ENCODE results near the gene NCF2. TPM values are rescaled to one million over a fixed set of nuclear protein-coding genes. Genes with fewer than 3 reads are reported as not detected.

NCF2 gene
- total and polyA plus RNA-seq, 12 donors, result 2.3 to 22.7 (median 13.9) TPM

DNA sequence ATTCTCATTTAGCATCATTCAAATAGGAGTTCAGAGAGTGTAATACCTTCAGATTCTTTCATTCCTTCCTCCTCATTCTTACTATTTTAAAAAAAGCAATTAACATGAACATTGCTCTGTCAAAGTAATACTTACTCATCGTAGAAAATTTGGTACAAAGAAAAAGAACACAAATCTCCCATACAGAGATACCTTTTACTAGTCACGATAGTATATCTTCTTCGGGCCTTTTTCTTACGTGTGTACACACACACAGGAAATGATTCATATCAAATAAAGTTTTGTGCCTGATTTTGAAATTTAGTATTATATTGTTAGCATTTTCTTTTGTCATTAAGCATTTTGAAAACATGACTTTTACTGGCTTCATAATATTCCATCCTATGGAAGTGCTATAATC, 52.9 kb downstream of the NCF2 start:
- Histone ChIP-seq H3K27me3 (no peaks in the 10 kb centered on the region), H3K27ac (no peak overlapping the region), H3K36me3 (replicated peaks in 1 of 2) (peaks cover 0 to 69% of the 10 kb centered on the region in 2 donors), H3K4me1 (replicated peaks in 1 of 2) (no peaks in the 10 kb centered on the region), H3K9me3 (replicated peaks in 1 of 3) (no peaks in the 10 kb centered on the region), H3K4me3 (no peak overlapping the region)
- intact Hi-C loops (cut with DNase I), result no loop called here
- TF ChIP-seq POLR2A (IDR thresholded peaks at IDR 0.05), result no peak
- TF ChIP-seq, protein P1, sequence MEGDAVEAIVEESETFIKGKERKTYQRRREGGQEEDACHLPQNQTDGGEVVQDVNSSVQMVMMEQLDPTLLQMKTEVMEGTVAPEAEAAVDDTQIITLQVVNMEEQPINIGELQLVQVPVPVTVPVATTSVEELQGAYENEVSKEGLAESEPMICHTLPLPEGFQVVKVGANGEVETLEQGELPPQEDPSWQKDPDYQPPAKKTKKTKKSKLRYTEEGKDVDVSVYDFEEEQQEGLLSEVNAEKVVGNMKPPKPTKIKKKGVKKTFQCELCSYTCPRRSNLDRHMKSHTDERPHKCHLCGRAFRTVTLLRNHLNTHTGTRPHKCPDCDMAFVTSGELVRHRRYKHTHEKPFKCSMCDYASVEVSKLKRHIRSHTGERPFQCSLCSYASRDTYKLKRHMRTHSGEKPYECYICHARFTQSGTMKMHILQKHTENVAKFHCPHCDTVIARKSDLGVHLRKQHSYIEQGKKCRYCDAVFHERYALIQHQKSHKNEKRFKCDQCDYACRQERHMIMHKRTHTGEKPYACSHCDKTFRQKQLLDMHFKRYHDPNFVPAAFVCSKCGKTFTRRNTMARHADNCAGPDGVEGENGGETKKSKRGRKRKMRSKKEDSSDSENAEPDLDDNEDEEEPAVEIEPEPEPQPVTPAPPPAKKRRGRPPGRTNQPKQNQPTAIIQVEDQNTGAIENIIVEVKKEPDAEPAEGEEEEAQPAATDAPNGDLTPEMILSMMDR (IDR thresholded peaks at IDR 0.05), result no peak
- no peak for DNase-seq
- 93 to 97% (median 93%) methylated on average over 4 of the region's 4 CpGs for WGBS, 4 donors

DNA sequence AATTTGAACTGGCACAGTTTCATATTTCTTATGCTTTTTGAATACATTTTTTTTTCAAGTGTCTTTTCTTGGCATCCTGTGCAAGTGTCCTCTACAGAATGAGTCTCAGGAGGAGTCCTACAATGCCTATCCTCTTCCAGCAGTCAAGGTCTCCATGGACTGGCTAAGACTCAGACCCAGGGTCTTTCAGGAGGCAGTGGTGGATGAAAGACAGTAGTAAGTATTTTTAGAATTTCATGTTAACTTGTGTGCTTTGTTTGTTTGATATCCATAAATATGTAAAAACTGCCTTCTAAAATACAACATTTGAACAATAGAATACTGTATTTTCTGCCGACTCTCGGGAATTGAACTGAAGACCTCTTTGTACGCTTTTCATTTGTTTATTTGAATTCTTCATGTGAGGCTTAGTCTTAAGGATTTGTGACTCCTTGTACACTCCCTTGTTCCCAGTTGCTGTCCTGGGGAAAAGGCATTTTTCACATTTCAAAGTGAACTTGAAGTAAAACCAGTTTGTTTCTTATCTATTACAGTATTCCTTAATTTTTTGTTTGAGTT, 56.6 kb downstream of the NCF2 start:
- TF ChIP-seq, protein P1 (IDR thresholded peaks at IDR 0.05), result no peak
- TF ChIP-seq POLR2A (IDR thresholded peaks at IDR 0.05), result no peak
- intact Hi-C loops (cut with DNase I), result no loop called here
- Histone ChIP-seq H3K4me3 (no peak overlapping the region), H3K27ac (no peak overlapping the region), H3K4me1 (replicated peaks in 1 of 2) (no peaks in the 10 kb centered on the region), H3K36me3 (replicated peaks in 1 of 2) (peaks cover 0 to 44% of the 10 kb centered on the region in 2 donors), H3K9me3 (replicated peaks in 1 of 3) (no peaks in the 10 kb centered on the region), H3K27me3 (no peaks in the 10 kb centered on the region)
- DNase-seq, result no peak
- 94 to 96% (median 95%) methylated on average over 3 of the region's 3 CpGs for WGBS, 4 donors

DNA sequence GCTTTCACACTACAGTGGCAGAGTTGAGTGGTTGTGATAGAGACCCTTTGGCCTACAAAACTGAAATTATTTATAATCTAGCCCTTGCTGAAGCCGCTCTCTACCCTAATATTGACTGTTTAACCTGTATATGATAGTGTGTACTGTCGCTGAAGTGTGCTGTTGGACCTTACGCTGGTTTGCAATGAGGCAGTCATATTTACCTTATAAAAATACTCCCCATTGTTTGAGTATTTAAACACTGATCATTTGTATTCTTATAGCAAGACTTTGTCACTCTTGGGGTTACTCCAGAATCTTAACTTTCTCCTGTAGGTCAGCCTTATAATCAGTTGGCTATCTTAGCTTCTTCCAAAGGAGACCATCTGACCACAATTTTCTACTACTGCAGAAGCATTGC, 61.7 kb downstream of the NCF2 start:
- no peak for TF ChIP-seq POLR2A (IDR thresholded peaks at IDR 0.05)
- TF ChIP-seq, protein P1 (IDR thresholded peaks at IDR 0.05), result no peak
- Histone ChIP-seq H3K36me3 (replicated peaks in 1 of 2) (peaks cover 0 to 32% of the 10 kb centered on the region in 2 donors), H3K4me1 (replicated peaks in 1 of 2) (no peaks in the 10 kb centered on the region)

DNA sequence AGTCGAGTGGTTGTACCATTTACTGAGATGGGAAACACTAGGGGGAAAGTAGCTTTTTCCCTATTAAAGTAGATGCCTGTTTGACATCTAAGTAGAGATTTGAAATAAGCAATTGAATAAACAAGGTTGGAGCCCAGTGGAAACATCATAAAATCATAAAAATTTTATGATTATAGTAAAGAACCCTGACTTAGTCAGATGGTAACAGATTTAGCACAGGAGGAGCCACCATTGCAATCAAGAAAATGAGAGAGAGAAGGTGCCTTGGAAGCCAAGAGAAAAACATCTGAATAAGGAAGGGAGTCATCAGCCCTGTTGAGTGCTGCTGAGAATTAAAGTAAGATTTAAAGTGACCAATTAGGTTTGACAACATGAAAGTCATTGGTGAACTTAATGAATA, 68.2 kb downstream of the NCF2 start:
- intact Hi-C loops (cut with DNase I), result no loop called here
- Histone ChIP-seq H3K36me3 (replicated peaks in 1 of 2) (peaks cover 0 to 17% of the 10 kb centered on the region in 2 donors), H3K4me1 (replicated peaks in 1 of 2) (no peaks in the 10 kb centered on the region), H3K27ac (no peak overlapping the region), H3K4me3 (no peak overlapping the region), H3K9me3 (replicated peaks in 1 of 3) (no peaks in the 10 kb centered on the region), H3K27me3 (no peaks in the 10 kb centered on the region)
- TF ChIP-seq, protein P1 (IDR thresholded peaks at IDR 0.05), result no peak
- no peak for TF ChIP-seq POLR2A (IDR thresholded peaks at IDR 0.05)
- WGBS, 4 donors, result 91 to 100% (median 100%) methylated on average over 1 of the region's 1 CpG
- DNase-seq, result no peak

More for the DNA sequence above, 61.7 kb downstream of the NCF2 start:
- no peak overlapping the region for H3K4me3 ChIP-seq
- DNase-seq, result no peak
- 94 to 99% (median 97%) methylated on average over 3 of the region's 3 CpGs for WGBS, 4 donors
- intact Hi-C loops (cut with DNase I), result no loop called here
- no peak overlapping the region for H3K27ac ChIP-seq
- no peaks in the 10 kb centered on the region for H3K27me3 ChIP-seq
- H3K9me3 ChIP-seq (replicated peaks in 1 of 3), result no peaks in the 10 kb centered on the region
